Thyroid gland (tissue), 4 donors: ENCODE data around the gene TNIP2.

Experiments
- CTCF ChIP-seq, 6 experiments: fragments of 200-600 bp in 3 of 6; fragments of 450-650 bp in 3 of 6; sonication (generic) in 3 of 6; IDR thresholded peaks; one replicate each; pipeline ENCODE4 v1.5.1; 2016 to 2019; ENCODE audit warnings: antibody characterized with exemption in 6 of 6, mild to moderate bottlenecking in 2 of 6, inconsistent platforms in 1 of 6, moderate library complexity in 1 of 6
- POLR2A ChIP-seq, 2 donors: fragments of 450-650 bp; IDR thresholded peaks; one replicate each; pipeline ENCODE4 v1.6.1; 2017; ENCODE audit warnings: antibody characterized with exemption in 2 of 2, mild to moderate bottlenecking in 2 of 2, moderate library complexity in 1 of 2

- TF ChIP-seq CTCF (IDR thresholded peaks at IDR 0.05), result no peak
- no peak for TF ChIP-seq POLR2A (IDR thresholded peaks at IDR 0.05)
Observed at GRCh38 chr4:2767046-2767704, 11.0 kb upstream of the TNIP2 start.
